ENCODE measurements around the gene AMH. TPM values are rescaled to one million over a fixed set of nuclear protein-coding genes. Genes with fewer than 3 reads are reported as not detected.

The AMH gene
- total and polyA plus RNA-seq, 2 of the 13 experiments (the other 11 are each of a cell fraction or from before 2014, with no cell fraction given) = 0.03 to 0.18 TPM

DNA sequence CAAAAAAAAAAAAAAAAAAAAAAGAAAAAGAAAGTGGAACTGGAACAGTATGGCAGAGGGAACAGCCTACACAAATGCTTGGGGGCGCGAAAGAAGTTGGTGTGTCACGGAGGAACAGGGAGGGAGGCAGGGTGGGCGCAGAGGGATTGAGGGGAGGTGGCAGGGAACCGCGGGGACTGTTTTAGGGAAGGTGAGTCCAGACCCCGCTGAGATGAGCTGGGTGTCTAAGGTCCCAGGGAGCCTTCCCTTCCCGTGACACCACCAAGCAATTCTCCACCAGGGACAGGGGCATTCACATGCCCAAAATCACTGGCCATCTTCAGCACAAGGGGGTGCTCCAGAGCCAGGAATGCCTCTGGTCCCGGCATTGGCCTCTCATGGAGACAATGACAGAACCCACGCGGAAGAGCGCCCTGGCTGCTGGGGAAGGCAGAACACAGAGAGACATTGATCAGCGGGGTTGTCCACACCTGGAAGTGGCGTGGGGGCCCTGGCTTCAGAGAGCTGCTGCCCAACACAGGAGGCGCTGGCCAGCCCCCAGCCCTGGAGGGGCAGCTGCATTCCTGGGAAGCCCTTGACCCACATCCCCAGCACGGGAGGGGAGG lies 25.9 kb downstream of the AMH start (continued):
- TF ChIP-seq DMAP1 (CRISPR knock-in tag; IDR thresholded peaks at IDR 0.05) (no peak), ZNF354B (CRISPR knock-in tag; IDR thresholded peaks at IDR 0.05) (no peak), MYC (CRISPR knock-in tag; IDR thresholded peaks at IDR 0.05; ENCODE audit: borderline replicate concordance) (peak; percentile 35; the same call in 1 of the 2 replicates), SALL2 (CRISPR knock-in tag; IDR thresholded peaks at IDR 0.05) (no peak), HCFC1 (IDR thresholded peaks at IDR 0.05; ENCODE audit: low read depth, low read length) (no peak), ZBTB43 (CRISPR knock-in tag; conservative IDR thresholded peaks at IDR 0.05) (no peak), ZNF574 (CRISPR knock-in tag; IDR thresholded peaks at IDR 0.05) (no peak; the same call in 1 of the 2 replicates), STAG1 (CRISPR knock-in tag; IDR thresholded peaks at IDR 0.05) (peak; percentile 89), HNRNPLL (IDR thresholded peaks at IDR 0.05; ENCODE audit: low read depth, low read length, poor library complexity, severe bottlenecking) (peak; percentile 21), ZNF552 (CRISPR knock-in tag; IDR thresholded peaks at IDR 0.05; ENCODE audit: borderline replicate concordance) (no peak), ZNF788 (CRISPR knock-in tag; IDR thresholded peaks at IDR 0.05; ENCODE audit: borderline replicate concordance) (no peak; the same call in 1 of the 2 replicates), HOXA3 (CRISPR knock-in tag; IDR thresholded peaks at IDR 0.05) (peak; percentile 64), RBM22 (optimal IDR thresholded peaks at IDR 0.05; ENCODE audit: low read length) (peak; percentile 14), ZNF556 (CRISPR knock-in tag; IDR thresholded peaks at IDR 0.05; ENCODE audit: borderline replicate concordance) (no peak), ZNF333 (CRISPR knock-in tag; IDR thresholded peaks at IDR 0.05; ENCODE audit: borderline replicate concordance) (no peak)
- TF ChIP-seq, protein P1, sequence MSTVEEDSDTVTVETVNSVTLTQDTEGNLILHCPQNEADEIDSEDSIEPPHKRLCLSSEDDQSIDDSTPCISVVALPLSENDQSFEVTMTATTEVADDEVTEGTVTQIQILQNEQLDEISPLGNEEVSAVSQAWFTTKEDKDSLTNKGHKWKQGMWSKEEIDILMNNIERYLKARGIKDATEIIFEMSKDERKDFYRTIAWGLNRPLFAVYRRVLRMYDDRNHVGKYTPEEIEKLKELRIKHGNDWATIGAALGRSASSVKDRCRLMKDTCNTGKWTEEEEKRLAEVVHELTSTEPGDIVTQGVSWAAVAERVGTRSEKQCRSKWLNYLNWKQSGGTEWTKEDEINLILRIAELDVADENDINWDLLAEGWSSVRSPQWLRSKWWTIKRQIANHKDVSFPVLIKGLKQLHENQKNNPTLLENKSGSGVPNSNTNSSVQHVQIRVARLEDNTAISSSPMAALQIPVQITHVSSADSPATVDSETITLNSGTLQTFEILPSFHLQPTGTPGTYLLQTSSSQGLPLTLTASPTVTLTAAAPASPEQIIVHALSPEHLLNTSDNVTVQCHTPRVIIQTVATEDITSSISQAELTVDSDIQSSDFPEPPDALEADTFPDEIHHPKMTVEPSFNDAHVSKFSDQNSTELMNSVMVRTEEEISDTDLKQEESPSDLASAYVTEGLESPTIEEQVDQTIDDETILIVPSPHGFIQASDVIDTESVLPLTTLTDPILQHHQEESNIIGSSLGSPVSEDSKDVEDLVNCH (CRISPR knock-in tag; IDR thresholded peaks at IDR 0.05) = no peak
- TF ChIP-seq, protein P2, sequence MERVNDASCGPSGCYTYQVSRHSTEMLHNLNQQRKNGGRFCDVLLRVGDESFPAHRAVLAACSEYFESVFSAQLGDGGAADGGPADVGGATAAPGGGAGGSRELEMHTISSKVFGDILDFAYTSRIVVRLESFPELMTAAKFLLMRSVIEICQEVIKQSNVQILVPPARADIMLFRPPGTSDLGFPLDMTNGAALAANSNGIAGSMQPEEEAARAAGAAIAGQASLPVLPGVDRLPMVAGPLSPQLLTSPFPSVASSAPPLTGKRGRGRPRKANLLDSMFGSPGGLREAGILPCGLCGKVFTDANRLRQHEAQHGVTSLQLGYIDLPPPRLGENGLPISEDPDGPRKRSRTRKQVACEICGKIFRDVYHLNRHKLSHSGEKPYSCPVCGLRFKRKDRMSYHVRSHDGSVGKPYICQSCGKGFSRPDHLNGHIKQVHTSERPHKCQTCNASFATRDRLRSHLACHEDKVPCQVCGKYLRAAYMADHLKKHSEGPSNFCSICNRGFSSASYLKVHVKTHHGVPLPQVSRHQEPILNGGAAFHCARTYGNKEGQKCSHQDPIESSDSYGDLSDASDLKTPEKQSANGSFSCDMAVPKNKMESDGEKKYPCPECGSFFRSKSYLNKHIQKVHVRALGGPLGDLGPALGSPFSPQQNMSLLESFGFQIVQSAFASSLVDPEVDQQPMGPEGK (CRISPR knock-in tag; IDR thresholded peaks at IDR 0.05) = no peak
- TF ChIP-seq, protein P3, sequence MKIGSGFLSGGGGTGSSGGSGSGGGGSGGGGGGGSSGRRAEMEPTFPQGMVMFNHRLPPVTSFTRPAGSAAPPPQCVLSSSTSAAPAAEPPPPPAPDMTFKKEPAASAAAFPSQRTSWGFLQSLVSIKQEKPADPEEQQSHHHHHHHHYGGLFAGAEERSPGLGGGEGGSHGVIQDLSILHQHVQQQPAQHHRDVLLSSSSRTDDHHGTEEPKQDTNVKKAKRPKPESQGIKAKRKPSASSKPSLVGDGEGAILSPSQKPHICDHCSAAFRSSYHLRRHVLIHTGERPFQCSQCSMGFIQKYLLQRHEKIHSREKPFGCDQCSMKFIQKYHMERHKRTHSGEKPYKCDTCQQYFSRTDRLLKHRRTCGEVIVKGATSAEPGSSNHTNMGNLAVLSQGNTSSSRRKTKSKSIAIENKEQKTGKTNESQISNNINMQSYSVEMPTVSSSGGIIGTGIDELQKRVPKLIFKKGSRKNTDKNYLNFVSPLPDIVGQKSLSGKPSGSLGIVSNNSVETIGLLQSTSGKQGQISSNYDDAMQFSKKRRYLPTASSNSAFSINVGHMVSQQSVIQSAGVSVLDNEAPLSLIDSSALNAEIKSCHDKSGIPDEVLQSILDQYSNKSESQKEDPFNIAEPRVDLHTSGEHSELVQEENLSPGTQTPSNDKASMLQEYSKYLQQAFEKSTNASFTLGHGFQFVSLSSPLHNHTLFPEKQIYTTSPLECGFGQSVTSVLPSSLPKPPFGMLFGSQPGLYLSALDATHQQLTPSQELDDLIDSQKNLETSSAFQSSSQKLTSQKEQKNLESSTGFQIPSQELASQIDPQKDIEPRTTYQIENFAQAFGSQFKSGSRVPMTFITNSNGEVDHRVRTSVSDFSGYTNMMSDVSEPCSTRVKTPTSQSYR (CRISPR knock-in tag; IDR thresholded peaks at IDR 0.05; ENCODE audit: borderline replicate concordance) = no peak

Data from HepG2 (cell line).